IPS-11a (cell line): Measurements from ENCODE around the gene PAQR7.
A peak's percentile ranks its signal among the peaks of the same experiment; 100 is the strongest.
"Not testable (repeated sequence)": the region's sequence is repeated elsewhere in the genome, so short reads cannot be mapped to it uniquely, and the experiment has no call there.

Experiments used
- H3K4me3 ChIP-seq: one replicate; pipeline ENCODE4 v1.5.1; 2013; ENCODE audit warnings: low read depth, low read length, control low read depth

The PAQR7 gene

GRCh38 chr1:25848531-25848930, 27.0 kb downstream of the PAQR7 start:
- no peak overlapping the region for H3K4me3 ChIP-seq

- H3K4me3 ChIP-seq = no peak overlapping the region
Measured at GRCh38 chr1:25847929-25848328, 27.6 kb downstream of the PAQR7 start.

GRCh38 chr1:25845664-25846063, 29.8 kb downstream of the PAQR7 start:
- H3K4me3 ChIP-seq = no peak overlapping the region

- no peak overlapping the region for H3K4me3 ChIP-seq
Measured at GRCh38 chr1:25844536-25845337, 30.8 kb downstream of the PAQR7 start.

GRCh38 chr1:25843483-25843882, 32.0 kb downstream of the PAQR7 start:
- no peak overlapping the region for H3K4me3 ChIP-seq

GRCh38 chr1:25839808-25840207, 35.7 kb downstream of the PAQR7 start:
- not testable (repeated sequence) for H3K4me3 ChIP-seq

GRCh38 chr1:25837262-25837875, 38.1 kb downstream of the PAQR7 start:
- no peak overlapping the region for H3K4me3 ChIP-seq

- H3K4me3 ChIP-seq = no peak overlapping the region
Measured at GRCh38 chr1:25836695-25837094, 38.8 kb downstream of the PAQR7 start.

GRCh38 chr1:25834894-25835293, 40.6 kb downstream of the PAQR7 start:
- no peak overlapping the region for H3K4me3 ChIP-seq

- no peak overlapping the region for H3K4me3 ChIP-seq
Measured at GRCh38 chr1:25833158-25833557, 42.4 kb downstream of the PAQR7 start.

- no peak overlapping the region for H3K4me3 ChIP-seq
Measured at GRCh38 chr1:25832336-25833037, 43.0 kb downstream of the PAQR7 start.

GRCh38 chr1:25831569-25832196, 43.8 kb downstream of the PAQR7 start:
- H3K4me3 ChIP-seq = no peak overlapping the region

GRCh38 chr1:25829046-25829445, 46.5 kb downstream of the PAQR7 start:
- no peak overlapping the region for H3K4me3 ChIP-seq

- H3K4me3 ChIP-seq = no peak overlapping the region
Measured at GRCh38 chr1:25828491-25828890, 47.0 kb downstream of the PAQR7 start.

GRCh38 chr1:25826571-25826970, 48.9 kb downstream of the PAQR7 start:
- H3K4me3 ChIP-seq = no peak overlapping the region

- H3K4me3 ChIP-seq = no peak overlapping the region
Measured at GRCh38 chr1:25825605-25826004, 49.9 kb downstream of the PAQR7 start.

GRCh38 chr1:25821630-25822091, 53.8 kb downstream of the PAQR7 start:
- no peak overlapping the region for H3K4me3 ChIP-seq

GRCh38 chr1:25821112-25821476, 54.4 kb downstream of the PAQR7 start:
- H3K4me3 ChIP-seq = peak overlapping the region; percentile 85

- peak overlapping the region; percentile 85 for H3K4me3 ChIP-seq
Measured at GRCh38 chr1:25820247-25821111, 55.0 kb downstream of the PAQR7 start.

- H3K4me3 ChIP-seq = peak within 1 kb of the TSS; percentile 85
Measured at GRCh38 chr1:25819491-25820246, 55.8 kb downstream of the PAQR7 start, which contains the start of gene MTFR1L. Gene MTFR1L, plus strand, starts transcription at chr1:25819954. Its CDS starts 3,151 bp downstream, at chr1:25823105.
